Omental fat pad (tissue), 4 donors: Measurements from ENCODE around the gene FRMD8. TPM values are rescaled to one million over a fixed set of nuclear protein-coding genes. Genes with fewer than 3 reads are reported as not detected.
A peak's percentile ranks its signal among the peaks of the same experiment; 100 is the strongest.

Experiments
- ATAC-seq: fragments of 150-250 bp; one replicate; pipeline ENCODE4 v1.9.1; 2016; ENCODE audit warnings: mild to moderate bottlenecking, moderate library complexity; ENCODE audit not compliant: low FRiP score
- DNase-seq: peaks from one replicate; pipeline ENCODE4 v3.0.0-alpha.2; 2019; ENCODE audit warnings: low spot score
- total RNA-seq, 4 donors: library from RNA; depleted of rRNA; stranded (reverse); fragments of >200 nt; gene quantifications; one replicate each; pipeline ENCODE4 v1.1.0, GENCODE V29; 2016
- TF ChIP-seq, protein P1 (sequence below), 3 donors: fragments of 450-650 bp; IDR thresholded peaks; one replicate each; pipeline ENCODE4 v1.5.1; 2016 to 2017; ENCODE audit warnings: antibody characterized with exemption in 3 of 3, mild to moderate bottlenecking in 3 of 3, moderate library complexity in 2 of 3

FRMD8 gene
- total RNA-seq, 4 donors from 2014 or later = 29.2 to 77.9 (median 58.9) TPM

GRCh38 chr11:65414776-65415498 lies 28.5 kb downstream of the FRMD8 start:
- no peak for DNase-seq
- TF ChIP-seq, protein P1, sequence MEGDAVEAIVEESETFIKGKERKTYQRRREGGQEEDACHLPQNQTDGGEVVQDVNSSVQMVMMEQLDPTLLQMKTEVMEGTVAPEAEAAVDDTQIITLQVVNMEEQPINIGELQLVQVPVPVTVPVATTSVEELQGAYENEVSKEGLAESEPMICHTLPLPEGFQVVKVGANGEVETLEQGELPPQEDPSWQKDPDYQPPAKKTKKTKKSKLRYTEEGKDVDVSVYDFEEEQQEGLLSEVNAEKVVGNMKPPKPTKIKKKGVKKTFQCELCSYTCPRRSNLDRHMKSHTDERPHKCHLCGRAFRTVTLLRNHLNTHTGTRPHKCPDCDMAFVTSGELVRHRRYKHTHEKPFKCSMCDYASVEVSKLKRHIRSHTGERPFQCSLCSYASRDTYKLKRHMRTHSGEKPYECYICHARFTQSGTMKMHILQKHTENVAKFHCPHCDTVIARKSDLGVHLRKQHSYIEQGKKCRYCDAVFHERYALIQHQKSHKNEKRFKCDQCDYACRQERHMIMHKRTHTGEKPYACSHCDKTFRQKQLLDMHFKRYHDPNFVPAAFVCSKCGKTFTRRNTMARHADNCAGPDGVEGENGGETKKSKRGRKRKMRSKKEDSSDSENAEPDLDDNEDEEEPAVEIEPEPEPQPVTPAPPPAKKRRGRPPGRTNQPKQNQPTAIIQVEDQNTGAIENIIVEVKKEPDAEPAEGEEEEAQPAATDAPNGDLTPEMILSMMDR (IDR thresholded peaks at IDR 0.05) = no peak
- ATAC-seq = no peak

DNA sequence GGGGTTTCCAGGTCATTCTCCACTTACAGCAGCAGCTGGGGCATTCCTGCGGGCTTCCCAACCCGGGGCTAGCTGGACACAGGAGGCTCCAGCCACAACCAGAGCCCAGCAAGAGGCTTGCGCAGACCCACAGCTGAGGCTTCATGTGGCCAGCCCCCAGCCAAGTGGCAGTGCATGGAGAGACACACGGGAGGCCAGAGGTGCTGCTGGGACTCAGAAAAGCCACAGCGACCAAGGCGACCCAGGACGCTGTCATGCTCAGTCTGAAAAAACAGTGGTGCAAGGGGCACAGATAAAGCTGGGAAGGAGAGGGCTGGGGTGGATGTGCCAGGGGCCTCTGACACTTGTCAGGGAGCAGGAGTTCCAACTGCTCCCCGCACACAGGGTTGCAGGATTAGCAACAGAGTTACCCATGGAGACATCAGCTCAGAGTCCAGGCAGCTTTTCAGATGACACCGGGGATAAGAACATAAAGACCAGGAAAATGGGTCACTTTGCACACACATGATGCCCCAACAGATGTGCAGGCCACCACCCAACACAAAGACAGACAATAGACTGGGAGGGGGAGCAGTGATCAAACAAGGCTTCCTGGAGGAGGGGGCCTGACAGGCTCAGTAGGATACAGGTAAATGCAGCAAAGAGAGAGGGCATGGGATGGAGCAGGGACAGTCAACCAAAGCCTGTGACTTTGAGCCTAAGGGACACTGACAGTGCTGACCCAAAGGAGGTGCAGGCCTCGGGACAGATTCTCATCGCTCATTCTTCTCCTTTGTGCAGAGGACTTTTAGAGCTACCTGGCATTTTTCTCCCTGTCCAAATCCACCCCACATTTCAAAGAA lies 29.3 kb downstream of the FRMD8 start:
- DNase-seq (no peak), ATAC-seq (no peak)
- TF ChIP-seq, protein P1 (IDR thresholded peaks at IDR 0.05) = no peak

GRCh38 chr11:65416341-65416824 lies 29.9 kb downstream of the FRMD8 start:
- ATAC-seq = peak; percentile 22

DNA sequence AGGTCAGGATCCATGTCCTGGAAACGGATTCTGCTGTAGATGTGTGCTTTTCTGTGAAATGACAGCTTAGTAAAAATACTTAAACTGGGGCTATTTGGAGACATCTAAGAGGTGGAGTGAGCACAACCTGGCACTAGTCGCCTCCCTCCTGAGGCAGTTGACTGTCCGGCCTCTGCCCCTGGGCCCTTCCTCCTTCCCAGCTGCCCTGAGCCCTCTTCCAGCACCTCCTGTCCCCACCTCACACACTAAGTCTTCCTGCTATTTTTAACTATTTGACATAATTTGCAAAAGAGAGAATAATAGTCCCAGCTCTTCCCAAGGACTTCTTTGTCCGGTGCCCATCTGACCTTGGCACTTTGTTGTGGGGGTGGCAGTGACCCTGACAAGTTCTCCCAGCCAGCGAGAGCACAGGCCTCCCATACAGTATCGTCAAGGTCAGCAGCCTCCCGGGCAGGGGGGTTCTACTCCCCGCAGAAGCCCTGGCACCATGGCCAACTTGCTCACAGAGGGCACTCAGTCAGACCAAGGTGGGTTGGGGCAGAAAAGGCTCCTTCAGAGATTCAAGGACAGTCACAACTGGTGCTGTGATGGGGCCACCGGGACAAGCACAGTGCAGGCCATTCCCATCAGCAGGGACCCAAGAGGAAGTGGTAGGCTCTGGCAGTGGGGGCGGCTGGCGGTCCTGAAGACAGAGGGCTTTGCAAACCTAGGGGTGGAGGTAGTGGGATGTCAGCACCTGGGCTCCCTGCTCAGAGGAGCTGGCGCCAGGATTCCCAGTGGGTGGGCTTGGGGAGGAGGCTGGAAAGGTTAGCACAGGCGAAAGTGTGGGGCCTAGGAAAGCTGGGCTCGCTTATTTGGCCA lies 30.6 kb downstream of the FRMD8 start:
- DNase-seq (no peak), ATAC-seq (no peak)

More at GRCh38 chr11:65416341-65416824, 29.9 kb downstream of the FRMD8 start:
- TF ChIP-seq, protein P1 (IDR thresholded peaks at IDR 0.05) = peak in 2 of 3 donors; percentile 98
- DNase-seq = peak; percentile 91

DNA sequence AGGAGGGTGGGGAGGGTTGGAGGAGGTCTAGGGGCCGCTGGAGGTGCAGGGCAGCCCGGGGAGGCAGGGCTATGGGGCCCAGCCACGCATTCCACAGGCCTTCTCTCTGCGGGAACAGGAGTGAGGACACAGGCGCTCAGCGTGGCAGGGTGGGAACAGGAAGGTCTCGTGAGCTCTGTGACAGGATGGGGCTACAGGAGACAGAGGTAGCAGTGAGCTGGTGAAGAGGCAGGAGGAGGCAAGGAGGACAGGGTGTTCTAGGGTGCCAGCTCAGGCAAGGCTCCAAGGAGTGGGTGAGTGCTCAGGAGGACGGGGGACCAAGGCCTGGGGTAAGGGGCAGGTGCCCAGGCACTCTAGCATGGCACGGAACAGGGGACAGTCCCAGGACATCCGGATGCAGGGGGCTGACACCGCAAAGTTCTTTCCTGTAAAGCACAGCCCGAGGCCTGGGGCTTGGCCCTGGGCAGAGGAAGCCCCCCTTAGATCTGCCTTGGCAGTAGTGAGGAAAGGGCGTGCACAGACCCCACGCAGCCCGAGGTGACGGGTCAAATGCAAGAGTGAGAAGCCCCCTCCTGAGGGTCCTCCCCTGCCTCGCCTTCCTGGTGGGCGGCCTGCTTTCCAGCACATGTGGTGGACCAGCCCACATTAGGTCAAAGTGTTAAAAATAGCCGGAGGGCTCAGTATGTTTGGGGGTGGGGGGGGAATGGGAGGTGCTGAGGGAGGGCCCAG lies 31.4 kb downstream of the FRMD8 start:
- TF ChIP-seq, protein P1 (IDR thresholded peaks at IDR 0.05) = no peak
- DNase-seq (no peak), ATAC-seq (no peak)

More for the DNA sequence above, 30.6 kb downstream of the FRMD8 start:
- TF ChIP-seq, protein P1 (IDR thresholded peaks at IDR 0.05) = no peak

GRCh38 chr11:65418431-65418680 lies 31.9 kb downstream of the FRMD8 start:
- DNase-seq = no peak
- no peak for ATAC-seq
- TF ChIP-seq, protein P1 (IDR thresholded peaks at IDR 0.05) = no peak
